Esophagus squamous epithelium (tissue), 5 donors: ENCODE data around the gene KCNH5. TPM values are rescaled to one million over a fixed set of nuclear protein-coding genes. Genes with fewer than 3 reads are reported as not detected.

Experiments used
- DNase-seq: peaks from one replicate; lab custom pipeline; 2025; lab: John Stamatoyannopoulos, UW
- H3K27ac ChIP-seq, 4 donors: fragments of 200-600 bp; sonication (generic); one replicate each; pipeline ENCODE4 v1.5.1; 2016 to 2019; ENCODE audit warnings: mild to moderate bottlenecking in 1 of 4
- H3K27me3 ChIP-seq, 4 donors: fragments of 200-600 bp; sonication (generic); 1 replicate in 3 of 4; 2 replicates in 1 of 4; pipeline versions ENCODE4 v1.5.1 to v1.6.0; 2017 to 2021; ENCODE audit warnings: antibody characterized with exemption in 1 of 4
- H3K36me3 ChIP-seq, 3 donors: fragments of 200-600 bp; sonication (generic); one replicate each; pipeline ENCODE4 v1.5.1; 2016 to 2019
- H3K4me1 ChIP-seq, 3 donors: fragments of 200-600 bp; sonication (generic); one replicate each; pipeline ENCODE4 v1.5.1; 2017 to 2019
- H3K4me3 ChIP-seq, 4 donors: fragments of 200-600 bp; sonication (generic); 1 replicate in 3 of 4; 2 replicates in 1 of 4; pipeline ENCODE4 v1.5.1; 2016 to 2019; ENCODE audit warnings: mild to moderate bottlenecking in 2 of 4, moderate library complexity in 1 of 4
- H3K9me3 ChIP-seq, 3 donors: fragments of 200-600 bp; sonication (generic); one replicate each; pipeline ENCODE4 v1.5.1; 2016 to 2019
- CTCF ChIP-seq, 6 experiments: fragments of 450-650 bp in 4 of 6; fragments of 200-600 bp in 2 of 6; sonication (generic) in 2 of 6; IDR thresholded peaks; one replicate each; pipeline ENCODE4 v1.5.1; 2016 to 2019; ENCODE audit warnings: antibody characterized with exemption in 6 of 6, mild to moderate bottlenecking in 4 of 6, moderate library complexity in 4 of 6
- POLR2A ChIP-seq, 4 donors: fragments of 450-650 bp; IDR thresholded peaks; one replicate each; pipeline ENCODE4 v1.6.1; 2017; ENCODE audit warnings: antibody characterized with exemption in 4 of 4, mild to moderate bottlenecking in 4 of 4, moderate library complexity in 3 of 4
- WGBS, 2 donors: methylation state at CpG; one replicate each; pipeline ENCODE4 v1.1.5; 2018; 5-methylcytosine and 5-hydroxymethylcytosine counted together
- intact Hi-C: fragments of 100-400 bp; cut with DNase I; formaldehyde crosslinking; loops from one replicate; pipeline ENCODE4 v1.15.0; 2022
- total RNA-seq, 4 donors: library from RNA; depleted of rRNA; stranded (reverse); fragments of >200 nt; gene quantifications; one replicate each; pipeline ENCODE4 v1.1.0, GENCODE V29; 2016
- donor health status: DM: yes; HTN: yes; CAD: no.

Gene KCNH5
- total RNA-seq, 4 donors from 2014 or later: under 0.01 to 0.06 TPM; not detected in 2

DNA sequence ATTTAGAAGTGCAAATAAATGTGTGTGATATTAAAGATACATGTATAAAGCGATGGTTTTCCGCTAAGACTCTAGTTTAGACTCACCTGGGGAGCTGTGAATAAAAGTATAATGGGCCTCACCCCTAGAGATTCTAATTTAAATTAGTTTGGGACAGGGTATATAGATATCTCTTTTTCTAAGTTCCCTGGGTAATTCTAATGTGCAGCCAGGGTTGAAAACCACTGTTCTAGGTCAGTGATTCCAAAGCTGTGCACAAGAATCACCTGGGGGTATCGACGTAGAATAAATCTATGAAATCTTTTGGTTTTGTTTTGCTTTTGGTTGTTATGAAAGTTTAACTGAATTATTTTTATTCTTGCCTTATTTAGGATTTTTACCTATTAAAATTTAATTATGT is 302.1 kb downstream of the KCNH5 start:
- no peaks in the 10 kb centered on the region for H3K4me1 ChIP-seq
- no peak for TF ChIP-seq CTCF (IDR thresholded peaks at IDR 0.05)
- TF ChIP-seq POLR2A (IDR thresholded peaks at IDR 0.05): no peak
- H3K4me3 ChIP-seq: no peak overlapping the region
- WGBS, 2 donors: 91 to 96% methylated on average over 4 of the region's 4 CpGs
- H3K9me3 ChIP-seq: no peaks in the 10 kb centered on the region
- no peaks in the 10 kb centered on the region for H3K36me3 ChIP-seq
- H3K27me3 ChIP-seq: no peaks in the 10 kb centered on the region
- DNase-seq: no peak
- intact Hi-C loops: no loop called here
- H3K27ac ChIP-seq: no peak overlapping the region

- no peak for DNase-seq
- no peak overlapping the region for H3K27ac ChIP-seq
- no peaks in the 10 kb centered on the region for H3K9me3 ChIP-seq
- no peak overlapping the region for H3K4me3 ChIP-seq
- H3K36me3 ChIP-seq: no peaks in the 10 kb centered on the region
- intact Hi-C loops: no loop called here
- TF ChIP-seq POLR2A (IDR thresholded peaks at IDR 0.05) (no peak), CTCF (IDR thresholded peaks at IDR 0.05) (no peak)
- 70 to 76% methylated on average over 3 of the region's 3 CpGs for WGBS, 2 donors
- H3K27me3 ChIP-seq: no peaks in the 10 kb centered on the region
- H3K4me1 ChIP-seq: peaks cover 0 to 5% (median 0%) of the 10 kb centered on the region in 3 donors
Observed at GRCh38 chr14:62739647-62740046, 305.6 kb downstream of the KCNH5 start.

- Histone ChIP-seq H3K9me3 (no peaks in the 10 kb centered on the region), H3K27ac (no peak overlapping the region), H3K4me3 (no peak overlapping the region), H3K27me3 (no peaks in the 10 kb centered on the region), H3K4me1 (peaks cover 0 to 8% (median 0%) of the 10 kb centered on the region in 3 donors), H3K36me3 (no peaks in the 10 kb centered on the region)
- intact Hi-C loops: no loop called here
- DNase-seq: no peak
- TF ChIP-seq POLR2A (IDR thresholded peaks at IDR 0.05) (no peak), CTCF (IDR thresholded peaks at IDR 0.05) (no peak)
- WGBS, 2 donors: 77 to 82% methylated on average over 8 of the region's 8 CpGs
Observed at GRCh38 chr14:62736048-62737043, 308.9 kb downstream of the KCNH5 start.

DNA sequence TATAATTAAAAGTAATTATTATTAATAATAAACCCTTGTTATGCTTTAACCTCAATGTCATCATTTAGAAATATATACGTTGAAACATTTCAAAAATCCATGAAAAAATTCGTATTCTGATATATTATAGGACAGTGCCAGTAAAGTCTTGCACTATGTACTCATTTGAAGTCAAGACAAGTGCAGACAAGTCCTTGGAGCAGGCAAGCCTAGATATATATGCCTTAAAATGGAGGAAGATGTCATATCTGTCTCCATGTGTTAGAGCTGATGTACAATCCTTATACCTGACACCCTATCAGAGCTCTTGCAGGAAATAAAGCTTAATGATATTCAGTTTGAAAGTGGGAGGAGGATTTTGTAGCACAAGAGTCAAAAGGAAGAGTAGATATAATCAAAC is 310.4 kb downstream of the KCNH5 start:
- intact Hi-C loops: no loop called here
- peaks cover 0 to 8% (median 0%) of the 10 kb centered on the region in 3 donors for H3K4me1 ChIP-seq
- 22 to 40% methylated on average over 2 of the region's 2 CpGs for WGBS, 2 donors
- no peaks in the 10 kb centered on the region for H3K27me3 ChIP-seq
- DNase-seq: no peak
- TF ChIP-seq POLR2A (IDR thresholded peaks at IDR 0.05) (no peak), CTCF (IDR thresholded peaks at IDR 0.05) (no peak)
- H3K4me3 ChIP-seq: no peak overlapping the region
- no peaks in the 10 kb centered on the region for H3K9me3 ChIP-seq
- H3K27ac ChIP-seq: no peak overlapping the region
- H3K36me3 ChIP-seq: no peaks in the 10 kb centered on the region

GRCh38 chr14:62722406-62722805 is 322.9 kb downstream of the KCNH5 start:
- Histone ChIP-seq H3K4me1 (no peaks in the 10 kb centered on the region), H3K9me3 (no peaks in the 10 kb centered on the region), H3K27me3 (no peaks in the 10 kb centered on the region), H3K27ac (no peak overlapping the region), H3K4me3 (no peak overlapping the region), H3K36me3 (no peaks in the 10 kb centered on the region)
- WGBS, 2 donors: 41 to 51% methylated on average over 2 of the region's 2 CpGs
- intact Hi-C loops: no loop called here
- DNase-seq: no peak
- TF ChIP-seq POLR2A (IDR thresholded peaks at IDR 0.05) (no peak), CTCF (IDR thresholded peaks at IDR 0.05) (no peak)
